Adrenal gland (tissue), 12 donors: ENCODE results near the gene COPG2. TPM values are rescaled to one million over a fixed set of nuclear protein-coding genes. Genes with fewer than 3 reads are reported as not detected.

Experiments used
- DNase-seq, 7 donors: peaks; one replicate each; pipeline ENCODE4 v3.0.0-alpha.2; 2019 to 2020
- H3K27ac ChIP-seq, 5 donors: fragments of 200-600 bp; sonication (generic) in 4 of 5; 1 replicate in 3 of 5; 2 replicates in 2 of 5; pipeline versions ENCODE4 v1.5.1 to v1.8.0; 2016 to 2020; ENCODE audit warnings: mild to moderate bottlenecking in 1 of 5
- H3K27me3 ChIP-seq: fragments of 200-600 bp; 2 replicates; pipeline ENCODE4 v1.8.0; 2021
- H3K36me3 ChIP-seq, 2 donors: fragments of 200-600 bp; replicated peaks in 1 of 2; 1 replicate in 1 of 2; 2 replicates in 1 of 2; pipeline versions ENCODE4 v1.5.1 to v1.8.0; 2018 to 2022
- H3K4me1 ChIP-seq, 2 donors: fragments of 200-600 bp; replicated peaks in 1 of 2; 1 replicate in 1 of 2; 2 replicates in 1 of 2; pipeline versions ENCODE4 v1.5.1 to v1.8.0; 2018 to 2021
- H3K4me3 ChIP-seq, 4 donors: fragments of 200-600 bp; sonication (generic) in 3 of 4; one replicate each; pipeline ENCODE4 v1.5.1; 2016 to 2018
- H3K9me3 ChIP-seq, 3 donors: fragments of 200-600 bp; sonication (generic) in 1 of 3; replicated peaks in 1 of 3; 1 replicate in 2 of 3; 2 replicates in 1 of 3; pipeline versions ENCODE4 v1.5.1 to v1.8.0; 2016 to 2021
- POLR2A ChIP-seq, 2 donors: fragments of 450-650 bp; IDR thresholded peaks; one replicate each; pipeline ENCODE4 v1.6.1; 2017; ENCODE audit warnings: antibody characterized with exemption in 2 of 2, mild to moderate bottlenecking in 2 of 2, moderate library complexity in 1 of 2
- WGBS, 4 donors: extraction: QIAGEN DNeasy Blood & Tissue Kit in 2 of 4; methylation state at CpG; one replicate each; pipeline versions ENCODE4 v1.1.5 to v1.1.7; 2013 to 2017; 5-methylcytosine and 5-hydroxymethylcytosine counted together
- intact Hi-C, 2 donors: fragments of 100-400 bp; cut with DNase I; formaldehyde crosslinking; loops; one replicate each; pipeline versions ENCODE4 v1.14.1 to v1.15.0; 2022 to 2023
- polyA plus RNA-seq, 3 donors: library from polyadenylated mRNA; stranded (reverse); fragments of 200-250 nt in 2 of 3; fragments of 350-450 nt in 1 of 3; fragmentation: Illumina TruSeq in 1 of 3; extraction: RNeasy Lipid Tissue Mini Kit (QIAGEN cat#74804) in 1 of 3; gene quantifications; one replicate each; pipeline ENCODE4 v1.2.3, GENCODE V29; 2013 to 2014
- total RNA-seq, 9 donors: library from RNA; depleted of rRNA in 4 of 9; stranded (reverse); fragments of >200 nt in 4 of 9; fragments of 120-200 nt in 1 of 9; fragmentation: NEBNext Ultra II Directional in 1 of 9; extraction: Animal tissue kit (Norgen Biotek cat#: 25700) in 1 of 9; gene quantifications; one replicate each; pipeline versions ENCODE4 v1.1.0 to v1.2.4, GENCODE V29; 2013 to 2023
- TF ChIP-seq, protein P1 (sequence below), 6 experiments: fragments of 450-650 bp in 4 of 6; fragments of 200-600 bp in 2 of 6; sonication (generic) in 1 of 6; IDR thresholded peaks; 1 replicate in 5 of 6; 2 replicates in 1 of 6; pipeline versions ENCODE4 v1.5.1 to v1.8.0; 2016 to 2021; ENCODE audit warnings: antibody characterized with exemption in 6 of 6, mild to moderate bottlenecking in 2 of 6, moderate library complexity in 1 of 6
- donor health status: healthy with polysubstance abuse.
- donor health status: Bipolar disorder and iron deficiency.
- donor health status: DM: yes; HTN: yes; CAD: no.
- donor health status: DM: no; HTN: no; CAD: no.
- donor health status: DM: no; HTN: no; CAD: no.
- donor health status: DM: yes; HTN: yes; CAD: no.

Gene COPG2
- total and polyA plus RNA-seq, 12 donors = 12.2 to 73.1 (median 37.9) TPM

DNA sequence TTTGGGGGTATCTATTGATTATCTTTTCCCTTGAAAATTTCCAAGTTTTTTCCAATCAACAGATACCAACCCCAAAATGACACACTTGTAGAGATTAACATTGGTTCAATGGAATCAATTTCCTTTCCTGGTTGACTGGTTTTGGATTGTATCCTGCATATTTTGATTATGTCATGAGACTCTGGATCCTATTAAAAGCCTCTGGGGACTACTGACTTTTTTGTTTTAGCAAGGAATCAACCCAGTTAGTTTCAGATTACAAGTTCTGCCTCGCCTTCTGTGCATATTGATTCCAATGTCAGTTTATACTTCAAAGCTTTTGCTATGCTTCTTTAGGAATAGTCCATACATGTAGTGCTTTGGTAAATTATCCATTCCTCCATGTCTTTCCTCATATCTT is 29.2 kb downstream of the COPG2 start:
- intact Hi-C loops = no loop called here
- H3K9me3 ChIP-seq = no peaks in the 10 kb centered on the region
- DNase-seq = no peak
- no peak overlapping the region for H3K4me3 ChIP-seq
- no peaks in the 10 kb centered on the region for H3K36me3 ChIP-seq
- no peaks in the 10 kb centered on the region for H3K4me1 ChIP-seq
- H3K27me3 ChIP-seq = no peaks in the 10 kb centered on the region
- TF ChIP-seq, protein P1, sequence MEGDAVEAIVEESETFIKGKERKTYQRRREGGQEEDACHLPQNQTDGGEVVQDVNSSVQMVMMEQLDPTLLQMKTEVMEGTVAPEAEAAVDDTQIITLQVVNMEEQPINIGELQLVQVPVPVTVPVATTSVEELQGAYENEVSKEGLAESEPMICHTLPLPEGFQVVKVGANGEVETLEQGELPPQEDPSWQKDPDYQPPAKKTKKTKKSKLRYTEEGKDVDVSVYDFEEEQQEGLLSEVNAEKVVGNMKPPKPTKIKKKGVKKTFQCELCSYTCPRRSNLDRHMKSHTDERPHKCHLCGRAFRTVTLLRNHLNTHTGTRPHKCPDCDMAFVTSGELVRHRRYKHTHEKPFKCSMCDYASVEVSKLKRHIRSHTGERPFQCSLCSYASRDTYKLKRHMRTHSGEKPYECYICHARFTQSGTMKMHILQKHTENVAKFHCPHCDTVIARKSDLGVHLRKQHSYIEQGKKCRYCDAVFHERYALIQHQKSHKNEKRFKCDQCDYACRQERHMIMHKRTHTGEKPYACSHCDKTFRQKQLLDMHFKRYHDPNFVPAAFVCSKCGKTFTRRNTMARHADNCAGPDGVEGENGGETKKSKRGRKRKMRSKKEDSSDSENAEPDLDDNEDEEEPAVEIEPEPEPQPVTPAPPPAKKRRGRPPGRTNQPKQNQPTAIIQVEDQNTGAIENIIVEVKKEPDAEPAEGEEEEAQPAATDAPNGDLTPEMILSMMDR (IDR thresholded peaks at IDR 0.05) = no peak
- TF ChIP-seq POLR2A (IDR thresholded peaks at IDR 0.05) = no peak
- 96 to 100% (median 97%) methylated on average over 1 of the region's 1 CpG for WGBS, 4 donors
- no peak overlapping the region for H3K27ac ChIP-seq

- no peaks in the 10 kb centered on the region for H3K4me1 ChIP-seq
Observed at GRCh38 chr7:130632111-130632510, 36.4 kb downstream of the COPG2 start.

DNA sequence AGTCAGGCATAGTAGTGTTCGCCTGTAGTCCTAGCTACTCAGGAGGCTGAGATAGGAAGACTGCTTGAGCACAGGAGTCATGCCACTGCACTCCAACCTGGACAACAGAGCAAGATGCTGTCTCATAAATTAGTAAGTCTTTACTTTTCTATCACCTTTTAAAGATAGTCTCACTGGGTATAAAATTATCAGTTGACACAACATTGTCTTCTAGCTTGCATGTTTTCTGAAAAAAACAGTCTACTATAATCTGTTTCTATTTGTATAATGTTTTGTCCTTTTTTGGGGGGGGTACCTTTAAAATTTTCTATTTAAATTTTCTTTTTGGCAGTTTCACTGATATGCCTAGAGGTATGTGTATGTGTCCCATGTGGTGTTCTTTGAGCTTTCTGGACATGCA is 39.6 kb downstream of the COPG2 start:
- H3K27me3 ChIP-seq = no peaks in the 10 kb centered on the region
- no peak for DNase-seq
- no peak overlapping the region for H3K27ac ChIP-seq
- H3K9me3 ChIP-seq = peaks cover 0 to 4% (median 0%) of the 10 kb centered on the region in 3 donors
- H3K4me1 ChIP-seq = no peaks in the 10 kb centered on the region
- H3K36me3 ChIP-seq = no peaks in the 10 kb centered on the region
- WGBS, 4 donors = 98 to 100% (median 100%) methylated on average over 1 of the region's 1 CpG
- TF ChIP-seq, protein P1 (IDR thresholded peaks at IDR 0.05) = no peak
- TF ChIP-seq POLR2A (IDR thresholded peaks at IDR 0.05) = no peak
- intact Hi-C loops = no loop called here
- no peak overlapping the region for H3K4me3 ChIP-seq

More at GRCh38 chr7:130632111-130632510, 36.4 kb downstream of the COPG2 start:
- Histone ChIP-seq H3K27ac (no peak overlapping the region), H3K27me3 (no peaks in the 10 kb centered on the region), H3K36me3 (no peaks in the 10 kb centered on the region), H3K4me3 (no peak overlapping the region), H3K9me3 (peaks cover 0 to 4% (median 0%) of the 10 kb centered on the region in 3 donors)
- intact Hi-C loops = no loop called here
- no peak for DNase-seq
- no peak for TF ChIP-seq POLR2A (IDR thresholded peaks at IDR 0.05)
- TF ChIP-seq, protein P1 (IDR thresholded peaks at IDR 0.05) = no peak

- H3K4me3 ChIP-seq = no peak overlapping the region
- no peak for DNase-seq
- intact Hi-C loops = no loop called here
- peaks cover 0 to 4% (median 0%) of the 10 kb centered on the region in 3 donors for H3K9me3 ChIP-seq
- no peaks in the 10 kb centered on the region for H3K27me3 ChIP-seq
- no peaks in the 10 kb centered on the region for H3K36me3 ChIP-seq
- H3K4me1 ChIP-seq = no peaks in the 10 kb centered on the region
- H3K27ac ChIP-seq = no peak overlapping the region
- no peak for TF ChIP-seq POLR2A (IDR thresholded peaks at IDR 0.05)
- TF ChIP-seq, protein P1 (IDR thresholded peaks at IDR 0.05) = no peak
- 92 to 94% (median 93%) methylated on average over 4 of the region's 4 CpGs for WGBS, 4 donors
Observed at GRCh38 chr7:130627775-130628174, 40.8 kb downstream of the COPG2 start.
